HG03280 (cell line): ENCODE measurements around the gene RAB1B.
"Not testable (repeated sequence)": the region's sequence is repeated elsewhere in the genome, so short reads cannot be mapped to it uniquely, and the experiment has no call there.

Experiments used
- ATAC-seq: cut with Tn5 transposase; IDR thresholded peaks from one replicate; pipeline ENCODE4 v1.9.1; 2021; ENCODE audit warnings: mild to moderate bottlenecking, moderate library complexity; ENCODE audit not compliant: unreplicated experiment

The RAB1B gene

GRCh38 chr11:66266378-66267038 lies 1.9 kb upstream of the RAB1B start:
- ATAC-seq, result no peak

GRCh38 chr11:66267039-66267378 lies 1.4 kb upstream of the RAB1B start:
- ATAC-seq, result no peak

- peak; percentile 46 for ATAC-seq
These were observed 828 bp upstream of the RAB1B start for GRCh38 chr11:66267379-66268243.

- no peak for ATAC-seq
These were observed 790 bp downstream of the RAB1B start for GRCh38 chr11:66268952-66269905.

GRCh38 chr11:66271816-66272215 lies 3.4 kb downstream of the RAB1B start:
- no peak for ATAC-seq

- no peak for ATAC-seq
These were observed 4.2 kb downstream of the RAB1B start for GRCh38 chr11:66272596-66272995.

GRCh38 chr11:66274219-66274618 lies 5.8 kb downstream of the RAB1B start:
- ATAC-seq, result no peak

- no peak for ATAC-seq
These were observed 7.0 kb downstream of the RAB1B start for GRCh38 chr11:66275396-66275795.

GRCh38 chr11:66275984-66276612 lies 7.7 kb downstream of the RAB1B start:
- no peak for ATAC-seq

- ATAC-seq, result not testable (repeated sequence)
These were observed 8.2 kb downstream of the RAB1B start for GRCh38 chr11:66276619-66277018.

- not testable (repeated sequence) for ATAC-seq
These were observed 8.6 kb downstream of the RAB1B start for GRCh38 chr11:66277064-66277463.

GRCh38 chr11:66277471-66278362 lies 9.3 kb downstream of the RAB1B start, which contains the start of gene CNIH2:
Gene CNIH2 (plus strand): TSS chr11:66278175. CDS start chr11:66278457, 282 bp downstream.
- no peak for ATAC-seq

- no peak for ATAC-seq
These were observed 10.1 kb downstream of the RAB1B start for GRCh38 chr11:66278363-66279091.

GRCh38 chr11:66279092-66279734 lies 10.8 kb downstream of the RAB1B start:
- ATAC-seq, result no peak

GRCh38 chr11:66280428-66280827 lies 12.0 kb downstream of the RAB1B start:
- ATAC-seq, result no peak

GRCh38 chr11:66281001-66281400 lies 12.6 kb downstream of the RAB1B start:
- ATAC-seq, result no peak

GRCh38 chr11:66281776-66282467 lies 13.5 kb downstream of the RAB1B start:
- no peak for ATAC-seq
